K562 (cell line): ENCODE data around the gene SIKE1. TPM values are rescaled to one million over a fixed set of nuclear protein-coding genes. Genes with fewer than 3 reads are reported as not detected.

Experiments
- ATAC-seq: fragments of 200-7000 bp; cut with Tn5 transposase; 3 replicates; pipeline ENCODE4 v1.9.1; 2020; ENCODE audit warnings: moderate library complexity
- BruUV-seq: library from RNA; stranded (reverse); fragments of 400-500 nt; replicated peaks from 2 replicates; lab custom pipeline; 2021; lab: Mats Ljungman, UMichigan
- CTCF ChIA-PET: fragments of 300-600 bp; formaldehyde crosslinking; extraction: SDS; loops from one replicate; lab custom pipeline; 2021; ENCODE audit warnings: low intra/inter-chr PET ratio; lab: Yijun Ruan, JAX
- POLR2A ChIA-PET: fragments of 300-600, 350-650 bp; sonication (Branson Sonifier 250); formaldehyde crosslinking; extraction: SDS; loops from one replicate; lab custom pipeline; 2021; ENCODE audit warnings: antibody characterized with exemption, inconsistent platforms; lab: Yijun Ruan, JAX
- DNase-seq, 4 experiments: peaks; one replicate each; pipeline versions ENCODE4 v3.0.0 to v3.0.0-alpha.2; 2011 to 2018; ENCODE audit warnings: low spot score in 3 of 4, mixed read lengths in 3 of 4; ENCODE audit errors: extremely low read depth in 1 of 4
- FAIRE-seq: peaks from 2 replicates; lab custom pipeline; 2011; peaks lifted over from hg19 to GRCh38; lab: Jason Lieb, UNC
- H2AFZ ChIP-seq: 2 replicates; pipeline ENCODE4 v1.6.0; 2011; ENCODE audit warnings: low read depth, low read length, control low read depth, inconsistent platforms
- H3K27ac ChIP-seq: fragments of 200-600 bp; 3 replicates; pipeline ENCODE4 v1.8.0; 2011; ENCODE audit warnings: low read depth, mild to moderate bottlenecking, control low read depth, inconsistent platforms, low read length, moderate library complexity, mixed read lengths; ENCODE audit errors: extremely low read depth
- H3K27me3 ChIP-seq, 2 experiments: fragments of 300-600 bp in 1 of 2; 2 replicates in 1 of 2; 3 replicates in 1 of 2; pipeline versions ENCODE4 v1.6.0 to v1.8.0; 2011; ENCODE audit warnings: inconsistent platforms in 2 of 2, low read length in 2 of 2, mild to moderate bottlenecking in 1 of 2, mixed read lengths in 1 of 2, moderate library complexity in 1 of 2; ENCODE audit not compliant: control insufficient read depth in 2 of 2, insufficient read depth in 2 of 2
- H3K36me3 ChIP-seq: fragments of 300-600 bp; 3 replicates; pipeline ENCODE4 v1.8.0; 2011; ENCODE audit warnings: mild to moderate bottlenecking, low read length, inconsistent platforms; ENCODE audit not compliant: control insufficient read depth, insufficient read depth
- H3K4me1 ChIP-seq, 2 experiments: fragments of 200-600 bp in 1 of 2; replicated peaks in 1 of 2; 2 replicates in 1 of 2; 3 replicates in 1 of 2; pipeline versions ENCODE4 v1.5.1 to v1.8.0; 2011; ENCODE audit warnings: inconsistent platforms in 2 of 2, low read length in 2 of 2, mild to moderate bottlenecking in 1 of 2, mixed read lengths in 1 of 2, moderate library complexity in 1 of 2; ENCODE audit not compliant: control insufficient read depth in 2 of 2, insufficient read depth in 2 of 2
- H3K4me2 ChIP-seq: 2 replicates; pipeline ENCODE4 v1.6.1; 2011; ENCODE audit warnings: low read length, control low read depth, inconsistent platforms, mixed read lengths; ENCODE audit not compliant: insufficient read depth
- H3K4me3 ChIP-seq: fragments of 200-600 bp; sonication (generic), shearing (Covaris generic); 2 replicates; pipeline ENCODE4 v1.5.1; 2016; ENCODE audit warnings: control low read depth, inconsistent platforms
- H3K79me2 ChIP-seq: fragments of 200-600 bp; 3 replicates; pipeline ENCODE4 v1.8.0; 2011; ENCODE audit warnings: low read length, inconsistent platforms; ENCODE audit not compliant: control insufficient read depth, insufficient read depth
- H3K9ac ChIP-seq, 2 experiments: 2 replicates each; pipeline versions ENCODE4 v1.6.0 to v1.6.1; 2011; ENCODE audit warnings: low read depth in 2 of 2, low read length in 2 of 2, control low read depth in 1 of 2, inconsistent platforms in 1 of 2, mild to moderate bottlenecking in 1 of 2, mixed read lengths in 1 of 2; ENCODE audit not compliant: insufficient read depth in 1 of 2
- H3K9me1 ChIP-seq: one replicate; pipeline ENCODE4 v1.6.0; 2011; ENCODE audit warnings: inconsistent platforms, mild to moderate bottlenecking, low read length, moderate library complexity; ENCODE audit not compliant: control insufficient read depth, insufficient read depth
- H3K9me3 ChIP-seq: replicated peaks from 2 replicates; pipeline ENCODE4 v1.5.1; 2011; ENCODE audit warnings: low read depth, low read length, inconsistent platforms; ENCODE audit not compliant: control insufficient read depth, insufficient read depth
- H4K20me1 ChIP-seq: replicated peaks from 2 replicates; pipeline ENCODE4 v1.6.1; 2011; ENCODE audit warnings: low read length, inconsistent platforms, mixed read lengths; ENCODE audit not compliant: control insufficient read depth, insufficient read depth
- ARHGAP35 ChIP-seq: fragments of 450-650 bp; IDR thresholded peaks from 2 replicates; pipeline ENCODE4 v1.6.1; 2018; ENCODE audit not compliant: partially characterized antibody
- BDP1 ChIP-seq: IDR thresholded peaks from 3 replicates; pipeline ENCODE4 v1.6.1; 2011; ENCODE audit not compliant: insufficient read length, insufficient read depth
- GATAD2B ChIP-seq: fragments of 450-650 bp; IDR thresholded peaks from 2 replicates; pipeline ENCODE4 v1.6.1; 2017; ENCODE audit warnings: mild to moderate bottlenecking, borderline replicate concordance
- HNRNPK ChIP-seq: fragments of 200-400 bp; formaldehyde crosslinking; IDR thresholded peaks from one replicate; pipeline ENCODE4 v1.6.1; 2018; ENCODE audit warnings: mild to moderate bottlenecking, low read depth, low read length; ENCODE audit not compliant: poor library complexity, severe bottlenecking
- HNRNPLL ChIP-seq: fragments of 200-400 bp; formaldehyde crosslinking; IDR thresholded peaks from 2 replicates; pipeline ENCODE4 v1.6.1; 2017; ENCODE audit warnings: low read length, low read depth, mild to moderate bottlenecking; ENCODE audit not compliant: poor library complexity, severe bottlenecking
- KAT7 ChIP-seq: sonication (generic); formaldehyde crosslinking; IDR thresholded peaks from 2 replicates; pipeline ENCODE4 v1.8.0; 2022; ENCODE audit warnings: missing genetic modification reagents, mild to moderate bottlenecking, borderline replicate concordance
- RBFOX2 ChIP-seq: fragments of 200-400 bp; formaldehyde crosslinking; IDR thresholded peaks from 2 replicates; pipeline ENCODE4 v1.6.1; 2017; ENCODE audit warnings: low read depth, mild to moderate bottlenecking, low read length, moderate library complexity
- SMARCB1 ChIP-seq: IDR thresholded peaks from 2 replicates; pipeline ENCODE4 v1.6.1; 2011; ENCODE audit warnings: improper control_type of control experiment, low read depth; ENCODE audit not compliant: insufficient read length
- TCFL5 ChIP-seq: fragments of 250-450 bp; sonication (Bioruptor Pico); conservative IDR thresholded peaks from 2 replicates; pipeline ENCODE4 v1.6.1; 2021; ENCODE audit warnings: mild to moderate bottlenecking, moderate library complexity, matching md5 sums
- ZEB2 ChIP-seq: fragments of 450-650 bp; IDR thresholded peaks from 2 replicates; pipeline ENCODE4 v1.6.1; 2016
- ZNF134 ChIP-seq: fragments of 250-450 bp; sonication (Bioruptor Pico); conservative IDR thresholded peaks from 2 replicates; pipeline ENCODE4 v1.4.0; 2020
- ZNF253 ChIP-seq: fragments of 250-450 bp; sonication (Bioruptor Pico); conservative IDR thresholded peaks from 2 replicates; pipeline ENCODE4 v1.6.1; 2021; ENCODE audit warnings: mild to moderate bottlenecking
- ZNF780A ChIP-seq: fragments of 250-450 bp; sonication (Bioruptor Pico); IDR thresholded peaks from 2 replicates; pipeline ENCODE4 v1.5.0; 2021; ENCODE audit warnings: mild to moderate bottlenecking
- WGBS: fragments of 100-300 bp; shearing (Covaris generic); methylation state at CpG from one replicate; pipeline ENCODE4 v1.1.6; 2016; ENCODE audit warnings: low coverage, mixed read lengths; ENCODE audit not compliant: insufficient coverage; ENCODE audit errors: missing lambda C conversion rate; 5-methylcytosine and 5-hydroxymethylcytosine counted together
- in situ Hi-C: fragments of 300-500 bp; cut with MboI; formaldehyde crosslinking; loops from 4 replicates; pipeline ENCODE4 v1.15.0; 2018; ENCODE audit warnings: inconsistent platforms, mixed read lengths
- intact Hi-C: fragments of 100-400 bp; cut with micrococcal nuclease; formaldehyde crosslinking; loops from 2 replicates; pipeline ENCODE4 v1.14.2; 2022
- polyA plus RNA-seq, 8 experiments: library from polyadenylated mRNA; depleted of rRNA in 4 of 8; stranded (reverse) in 5 of 8; unstranded in 3 of 8; fragments of >200 nt; fragmentation: Nextera tagmentation in 2 of 8; fragmentation: Illumina TruSeq in 1 of 8; extraction: Ambion mirVana in 2 of 8; extraction: Trizol in 1 of 8; gene quantifications; 2 replicates each; pipeline versions ENCODE4 v1.2.1 to v1.2.3, GENCODE V29; 2011 to 2014; ENCODE audit warnings: inconsistent platforms in 1 of 8, missing spikeins in 1 of 8
- total RNA-seq, 7 experiments: library from RNA; depleted of rRNA in 6 of 7; stranded (reverse); fragments of >200 nt in 6 of 7; fragmentation: Illumina TruSeq in 2 of 7; extraction: Trizol in 2 of 7; gene quantifications; 2 replicates each; pipeline versions ENCODE4 v1.2.1 to v1.2.3, GENCODE V29; 2011 to 2021; ENCODE audit warnings: low replicate concordance in 1 of 7
- TF ChIP-seq, protein P1 (sequence below): fragments of 450-650 bp; IDR thresholded peaks from 2 replicates; pipeline ENCODE4 v1.7.1; 2018; ENCODE audit warnings: mild to moderate bottlenecking, low read depth; ENCODE audit not compliant: partially characterized antibody
- TF ChIP-seq, protein P2 (sequence below), 2 experiments: fragments of 150-350 bp in 1 of 2; IDR thresholded peaks; 2 replicates each; pipeline ENCODE4 v1.6.1; 2012 to 2016; ENCODE audit warnings: low read depth in 2 of 2, low read length in 2 of 2, mild to moderate bottlenecking in 1 of 2, moderate library complexity in 1 of 2

Gene SIKE1
- total and polyA plus RNA-seq, 9 of the 15 experiments (the other 6 are each of a cell fraction or from before 2014, with no cell fraction given): 21.8 to 144 (median 76.3) TPM

DNA sequence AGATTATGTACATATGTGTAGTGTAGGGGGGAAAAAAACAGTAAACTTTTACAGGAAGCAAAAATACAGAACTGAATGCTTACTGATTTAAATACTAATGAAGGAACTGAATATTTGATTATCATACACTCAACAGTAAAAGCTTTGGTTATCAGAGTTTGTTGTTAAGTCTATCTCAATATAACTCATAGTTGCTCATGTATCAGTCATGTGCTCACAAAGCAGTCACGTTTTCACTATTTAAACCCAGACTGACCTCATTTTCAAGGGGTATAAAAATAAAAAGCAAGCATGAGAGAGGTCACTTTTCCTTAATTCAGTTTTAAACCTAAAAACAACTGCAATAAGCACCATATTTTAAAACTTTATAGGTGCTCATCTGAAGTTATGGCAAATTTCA lies 57.0 kb downstream of the SIKE1 start:
- no peak overlapping the region for H3K4me2 ChIP-seq
- BruUV-seq: no TSS peak
- no peaks in the 10 kb centered on the region for H4K20me1 ChIP-seq
- H3K79me2 ChIP-seq: no peaks in the 10 kb centered on the region
- intact Hi-C loops (no loop called here), in situ Hi-C loops (no loop called here)
- no peak overlapping the region for H3K27ac ChIP-seq
- ATAC-seq (no peak), FAIRE-seq (no peak), DNase-seq (no peak)
- H3K36me3 ChIP-seq: peaks cover 99% of the 10 kb centered on the region
- WGBS: 38% methylated on average over 1 of the region's 1 CpG
- no peak overlapping the region for H3K9ac ChIP-seq
- H3K4me3 ChIP-seq: no peak overlapping the region
- no peaks in the 10 kb centered on the region for H3K27me3 ChIP-seq
- CTCF ChIA-PET: no interaction called here
- no peak overlapping the region for H2AFZ ChIP-seq
- POLR2A ChIA-PET: interaction anchor here (0.8 to 1.2 kb wide), 2 partner anchors 9 to 22 kb away, joined by 3 read pairs; no protein-coding TSS in a partner anchor
- H3K9me3 ChIP-seq: no peaks in the 10 kb centered on the region
- no peaks in the 10 kb centered on the region for H3K4me1 ChIP-seq
- no peaks in the 10 kb centered on the region for H3K9me1 ChIP-seq
- TF ChIP-seq RBFOX2 (no peak), ZNF134 (no peak), HNRNPLL (no peak), ARHGAP35 (no peak), KAT7 (CRISPR knock-in tag) (no peak), GATAD2B (no peak), ZNF253 (CRISPR knock-in tag) (no peak), HNRNPK (no peak), BDP1 (no peak), ZNF780A (CRISPR knock-in tag) (no peak), TCFL5 (CRISPR knock-in tag) (no peak), SMARCB1 (no peak), ZEB2 (no peak)
- TF ChIP-seq, protein P1, sequence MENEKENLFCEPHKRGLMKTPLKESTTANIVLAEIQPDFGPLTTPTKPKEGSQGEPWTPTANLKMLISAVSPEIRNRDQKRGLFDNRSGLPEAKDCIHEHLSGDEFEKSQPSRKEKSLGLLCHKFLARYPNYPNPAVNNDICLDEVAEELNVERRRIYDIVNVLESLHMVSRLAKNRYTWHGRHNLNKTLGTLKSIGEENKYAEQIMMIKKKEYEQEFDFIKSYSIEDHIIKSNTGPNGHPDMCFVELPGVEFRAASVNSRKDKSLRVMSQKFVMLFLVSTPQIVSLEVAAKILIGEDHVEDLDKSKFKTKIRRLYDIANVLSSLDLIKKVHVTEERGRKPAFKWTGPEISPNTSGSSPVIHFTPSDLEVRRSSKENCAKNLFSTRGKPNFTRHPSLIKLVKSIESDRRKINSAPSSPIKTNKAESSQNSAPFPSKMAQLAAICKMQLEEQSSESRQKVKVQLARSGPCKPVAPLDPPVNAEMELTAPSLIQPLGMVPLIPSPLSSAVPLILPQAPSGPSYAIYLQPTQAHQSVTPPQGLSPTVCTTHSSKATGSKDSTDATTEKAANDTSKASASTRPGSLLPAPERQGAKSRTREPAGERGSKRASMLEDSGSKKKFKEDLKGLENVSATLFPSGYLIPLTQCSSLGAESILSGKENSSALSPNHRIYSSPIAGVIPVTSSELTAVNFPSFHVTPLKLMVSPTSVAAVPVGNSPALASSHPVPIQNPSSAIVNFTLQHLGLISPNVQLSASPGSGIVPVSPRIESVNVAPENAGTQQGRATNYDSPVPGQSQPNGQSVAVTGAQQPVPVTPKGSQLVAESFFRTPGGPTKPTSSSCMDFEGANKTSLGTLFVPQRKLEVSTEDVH: no peak
- TF ChIP-seq, protein P2, sequence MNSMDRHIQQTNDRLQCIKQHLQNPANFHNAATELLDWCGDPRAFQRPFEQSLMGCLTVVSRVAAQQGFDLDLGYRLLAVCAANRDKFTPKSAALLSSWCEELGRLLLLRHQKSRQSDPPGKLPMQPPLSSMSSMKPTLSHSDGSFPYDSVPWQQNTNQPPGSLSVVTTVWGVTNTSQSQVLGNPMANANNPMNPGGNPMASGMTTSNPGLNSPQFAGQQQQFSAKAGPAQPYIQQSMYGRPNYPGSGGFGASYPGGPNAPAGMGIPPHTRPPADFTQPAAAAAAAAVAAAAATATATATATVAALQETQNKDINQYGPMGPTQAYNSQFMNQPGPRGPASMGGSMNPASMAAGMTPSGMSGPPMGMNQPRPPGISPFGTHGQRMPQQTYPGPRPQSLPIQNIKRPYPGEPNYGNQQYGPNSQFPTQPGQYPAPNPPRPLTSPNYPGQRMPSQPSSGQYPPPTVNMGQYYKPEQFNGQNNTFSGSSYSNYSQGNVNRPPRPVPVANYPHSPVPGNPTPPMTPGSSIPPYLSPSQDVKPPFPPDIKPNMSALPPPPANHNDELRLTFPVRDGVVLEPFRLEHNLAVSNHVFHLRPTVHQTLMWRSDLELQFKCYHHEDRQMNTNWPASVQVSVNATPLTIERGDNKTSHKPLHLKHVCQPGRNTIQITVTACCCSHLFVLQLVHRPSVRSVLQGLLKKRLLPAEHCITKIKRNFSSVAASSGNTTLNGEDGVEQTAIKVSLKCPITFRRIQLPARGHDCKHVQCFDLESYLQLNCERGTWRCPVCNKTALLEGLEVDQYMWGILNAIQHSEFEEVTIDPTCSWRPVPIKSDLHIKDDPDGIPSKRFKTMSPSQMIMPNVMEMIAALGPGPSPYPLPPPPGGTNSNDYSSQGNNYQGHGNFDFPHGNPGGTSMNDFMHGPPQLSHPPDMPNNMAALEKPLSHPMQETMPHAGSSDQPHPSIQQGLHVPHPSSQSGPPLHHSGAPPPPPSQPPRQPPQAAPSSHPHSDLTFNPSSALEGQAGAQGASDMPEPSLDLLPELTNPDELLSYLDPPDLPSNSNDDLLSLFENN (IDR thresholded peaks at IDR 0.05; ENCODE audit: low read depth in 2 of 2, low read length in 2 of 2): no peak
